Esophagus squamous epithelium (tissue), 4 donors: ENCODE data around the gene NPHP1.

Experiments used
- CTCF ChIP-seq, 6 experiments: fragments of 450-650 bp in 4 of 6; fragments of 200-600 bp in 2 of 6; sonication (generic) in 2 of 6; IDR thresholded peaks; one replicate each; pipeline ENCODE4 v1.5.1; 2016 to 2019; ENCODE audit warnings: antibody characterized with exemption in 6 of 6, mild to moderate bottlenecking in 4 of 6, moderate library complexity in 4 of 6
- POLR2A ChIP-seq, 4 donors: fragments of 450-650 bp; IDR thresholded peaks; one replicate each; pipeline ENCODE4 v1.6.1; 2017; ENCODE audit warnings: antibody characterized with exemption in 4 of 4, mild to moderate bottlenecking in 4 of 4, moderate library complexity in 3 of 4

GRCh38 chr2:110126086-110126773, 78.6 kb downstream of the NPHP1 start:
- TF ChIP-seq POLR2A (IDR thresholded peaks at IDR 0.05) (no peak), CTCF (IDR thresholded peaks at IDR 0.05) (no peak)
